ENCODE measurements around the gene SYNE1. TPM values are rescaled to one million over a fixed set of nuclear protein-coding genes. Genes with fewer than 3 reads are reported as not detected.
A peak's percentile ranks its signal among the peaks of the same experiment; 100 is the strongest.
"Not testable (repeated sequence)": the region's sequence is repeated elsewhere in the genome, so short reads cannot be mapped to it uniquely, and the experiment has no call there.

The SYNE1 gene
- total and polyA plus RNA-seq, 8 donors, result 24.4 to 56.2 (median 49.2) TPM

- no peak overlapping the region for H3K27ac ChIP-seq
- H3K27me3 ChIP-seq, result no peaks in the 10 kb centered on the region
- 53% methylated on average over 10 of the region's 10 CpGs for WGBS, 2 donors
- intact Hi-C loops (cut with DNase I), result no loop called here
- peaks cover 0 to 70% (median 12%) of the 10 kb centered on the region in 3 donors for H3K36me3 ChIP-seq
- DNase-seq (peak in 4 of 6 donors; percentile 10 to 72 (median 42)), FAIRE-seq (no peak), ATAC-seq (peak; percentile 61 to 94 (median 90))
- peak; percentile 57 to 85 (median 70) for TF ChIP-seq CTCF (IDR thresholded peaks at IDR 0.05)
- no peak overlapping the region for H3K4me3 ChIP-seq
- H3K4me1 ChIP-seq, result no peaks in the 10 kb centered on the region
- H3K9me3 ChIP-seq, result no peaks in the 10 kb centered on the region
These were observed 298.6 kb downstream of the SYNE1 start for GRCh38 chr6:152338335-152339125.

- Histone ChIP-seq H3K4me3 (no peak overlapping the region), H3K36me3 (peaks cover 0 to 83% (median 12%) of the 10 kb centered on the region in 3 donors), H3K9me3 (no peaks in the 10 kb centered on the region), H3K27me3 (no peaks in the 10 kb centered on the region), H3K27ac (no peak overlapping the region), H3K4me1 (no peaks in the 10 kb centered on the region)
- FAIRE-seq (no peak), ATAC-seq (no peak), DNase-seq (no peak)
- intact Hi-C loops (cut with DNase I), result no loop called here
- WGBS, 2 donors, result 95 to 97% methylated on average over 4 of the region's 4 CpGs
- no peak for TF ChIP-seq CTCF (IDR thresholded peaks at IDR 0.05)
These were observed 302.6 kb downstream of the SYNE1 start for GRCh38 chr6:152334555-152334954.

- Histone ChIP-seq H3K4me1 (no peaks in the 10 kb centered on the region), H3K4me3 (no peak overlapping the region), H3K27ac (no peak overlapping the region), H3K36me3 (peaks cover 0 to 73% (median 0%) of the 10 kb centered on the region in 3 donors), H3K9me3 (no peaks in the 10 kb centered on the region), H3K27me3 (no peaks in the 10 kb centered on the region)
- intact Hi-C loops (cut with DNase I), result no loop called here
- 85 to 88% methylated on average over 7 of the region's 7 CpGs for WGBS, 2 donors
- no peak for TF ChIP-seq CTCF (IDR thresholded peaks at IDR 0.05)
- no peak for DNase-seq
- no peak for ATAC-seq
- no peak for FAIRE-seq
These were observed 306.2 kb downstream of the SYNE1 start for GRCh38 chr6:152330961-152331360.

GRCh38 chr6:152329638-152330448 is 307.3 kb downstream of the SYNE1 start:
- H3K36me3 ChIP-seq, result peaks cover 0 to 74% (median 0%) of the 10 kb centered on the region in 3 donors
- 91 to 94% methylated on average over 13 of the region's 13 CpGs for WGBS, 2 donors
- no peak overlapping the region for H3K4me3 ChIP-seq
- no peak for TF ChIP-seq CTCF (IDR thresholded peaks at IDR 0.05)
- FAIRE-seq, result no peak
- H3K27me3 ChIP-seq, result no peaks in the 10 kb centered on the region
- peak in 1 of 4 donors; percentile 35 for ATAC-seq
- no peaks in the 10 kb centered on the region for H3K9me3 ChIP-seq
- intact Hi-C loops (cut with DNase I), result no loop called here
- no peak for DNase-seq
- no peak overlapping the region for H3K27ac ChIP-seq
- H3K4me1 ChIP-seq, result no peaks in the 10 kb centered on the region

- H3K27ac ChIP-seq; H3K9me3 ChIP-seq; H3K4me3 ChIP-seq; DNase-seq; FAIRE-seq; intact Hi-C loops (cut with DNase I); H3K4me1 ChIP-seq; ATAC-seq; H3K27me3 ChIP-seq: not testable (repeated sequence)
- peaks cover 0 to 73% (median 3%) of the 10 kb centered on the region in 3 donors for H3K36me3 ChIP-seq
- 98 to 99% methylated on average over 3 of the region's 3 CpGs for WGBS, 2 donors
These were observed 309.0 kb downstream of the SYNE1 start for GRCh38 chr6:152328200-152328599.
